ENCODE results near the gene SLC8A1.

SLC8A1 gene

GRCh38 chr2:40451918-40452605 lies at the start of gene SLC8A1:
Gene SLC8A1 (minus strand): TSS chr2:40452090.
- DNase-seq (ENCODE audit: low spot score), result no peak

- no peak for DNase-seq (ENCODE audit: low spot score)
Measured at GRCh38 chr2:40499437-40499836, 47.5 kb upstream of the SLC8A1 start.

- DNase-seq (ENCODE audit: low spot score), result no peak
Measured at GRCh38 chr2:40497251-40497859, 45.5 kb upstream of the SLC8A1 start.

- DNase-seq (ENCODE audit: low spot score), result no peak
Measured at GRCh38 chr2:40489678-40489960, 37.7 kb upstream of the SLC8A1 start.

- no peak for DNase-seq (ENCODE audit: low spot score)
Measured at GRCh38 chr2:40488927-40489677, 37.2 kb upstream of the SLC8A1 start.

DNA sequence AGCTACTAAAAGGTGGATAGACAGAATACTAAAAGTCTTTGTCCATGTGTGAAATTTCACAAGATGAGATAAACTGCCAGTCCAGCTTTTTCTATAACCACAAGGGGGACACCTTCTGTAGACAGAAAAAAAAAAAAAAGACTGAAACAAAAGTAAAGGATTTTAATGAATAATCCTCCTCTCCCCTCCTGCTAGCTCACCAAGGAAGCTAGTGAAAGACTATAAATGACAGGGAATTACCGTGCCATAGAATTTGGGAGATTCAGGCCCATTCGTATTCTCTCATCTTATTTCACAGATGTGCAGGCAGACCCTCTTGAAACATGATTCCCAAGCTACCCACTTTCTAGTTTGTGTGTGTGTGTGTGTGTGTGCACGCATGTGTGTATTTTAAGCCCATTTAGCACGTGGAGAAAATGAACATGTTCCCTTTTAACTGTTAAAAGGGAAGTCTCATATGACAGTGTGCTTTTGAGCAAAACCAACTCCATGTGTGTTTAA lies 36.3 kb upstream of the SLC8A1 start:
- peak; percentile 47 for DNase-seq (ENCODE audit: low spot score)

DNA sequence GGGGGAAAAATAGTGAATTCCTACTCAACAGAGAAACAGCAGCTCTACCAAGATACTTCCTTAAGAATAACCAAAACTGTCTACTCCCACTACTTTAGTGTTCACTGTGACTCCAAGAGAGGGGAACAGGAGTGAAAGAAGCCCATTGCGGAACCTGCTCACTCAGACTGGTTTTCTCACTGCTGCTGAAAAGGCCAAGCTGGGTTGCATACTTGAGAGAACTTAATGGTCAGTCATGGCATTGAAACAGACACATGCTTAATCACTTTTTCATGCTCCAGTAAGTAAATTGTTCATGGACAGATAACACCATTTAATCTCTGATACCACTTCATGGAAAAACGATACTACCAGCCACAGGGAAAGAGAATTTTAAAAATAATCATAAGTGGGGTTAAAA lies 35.7 kb upstream of the SLC8A1 start:
- DNase-seq (ENCODE audit: low spot score), result no peak

DNA sequence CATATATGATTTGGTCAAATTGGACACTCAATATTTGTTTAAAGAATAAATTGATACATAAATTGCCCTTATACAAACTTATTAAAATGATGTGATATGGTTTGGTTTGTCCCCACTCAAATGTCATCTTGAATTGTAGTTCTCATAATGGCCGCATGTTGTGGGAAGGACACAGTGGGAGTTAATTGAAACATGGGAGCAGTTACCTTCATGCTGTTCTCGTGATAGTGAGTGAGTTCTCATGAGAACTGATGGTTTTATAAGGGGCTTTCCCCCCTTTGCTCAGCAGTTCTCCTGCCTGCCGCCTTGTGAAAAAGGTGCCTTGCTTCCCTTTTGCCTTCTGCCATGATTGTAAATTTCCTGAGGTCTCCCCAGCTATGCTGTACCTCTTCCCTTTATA lies 34.0 kb upstream of the SLC8A1 start:
- DNase-seq (ENCODE audit: low spot score), result no peak

- no peak for DNase-seq (ENCODE audit: low spot score)
Measured at GRCh38 chr2:40485318-40485717, 33.4 kb upstream of the SLC8A1 start.

DNA sequence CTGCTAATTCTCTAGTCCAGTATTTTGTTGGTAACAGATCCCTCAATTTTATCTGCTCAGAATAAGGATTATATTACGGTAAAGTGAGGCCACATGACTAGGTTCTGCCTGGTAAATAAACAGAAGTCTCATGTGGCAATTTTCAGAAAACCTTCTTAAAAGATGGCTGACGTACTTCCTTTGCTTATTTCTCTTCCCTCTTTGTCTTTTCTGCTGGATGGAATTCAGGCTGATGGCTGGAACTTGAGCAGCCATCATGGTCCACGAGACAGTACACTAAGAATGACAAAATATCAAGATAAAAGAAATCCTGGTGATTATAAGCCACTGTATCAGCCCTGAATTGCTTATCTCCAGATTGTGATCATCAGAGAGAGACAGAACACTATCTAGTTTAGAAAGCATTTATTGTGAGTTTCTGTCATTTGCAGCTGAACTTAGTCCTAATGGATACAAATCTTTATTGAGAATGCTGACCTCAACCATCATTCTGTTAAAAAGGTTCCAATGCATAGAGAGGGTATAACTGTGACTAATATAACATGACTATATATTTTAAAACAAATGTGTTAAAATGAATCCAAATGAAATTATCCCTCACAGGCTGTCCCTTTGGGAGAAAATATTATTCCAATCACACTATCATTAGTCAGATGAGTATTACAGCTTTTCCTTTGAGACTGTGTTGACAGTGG lies 31.8 kb upstream of the SLC8A1 start:
- DNase-seq (ENCODE audit: low spot score), result no peak

- DNase-seq (ENCODE audit: low spot score), result no peak
Measured at GRCh38 chr2:40480596-40480995, 28.7 kb upstream of the SLC8A1 start.

DNA sequence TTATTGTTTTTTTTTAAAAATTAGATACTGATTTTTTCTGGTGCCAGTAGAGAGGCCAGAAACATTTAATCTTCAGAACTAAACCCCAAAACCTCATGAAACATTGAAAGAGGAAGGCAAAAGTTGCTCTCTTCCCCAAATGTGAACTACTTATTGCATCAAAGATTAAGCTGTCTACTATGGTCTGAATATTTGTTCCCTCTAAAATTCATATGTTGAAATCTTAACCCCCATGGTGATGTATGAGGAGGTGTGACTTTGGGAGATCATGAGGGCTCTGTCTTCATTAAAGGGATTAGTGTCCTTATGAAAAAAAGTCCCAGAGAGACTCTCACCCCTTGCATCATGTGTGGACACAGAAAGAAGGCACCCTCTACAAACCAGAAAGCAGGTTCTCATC lies 28.2 kb upstream of the SLC8A1 start:
- no peak for DNase-seq (ENCODE audit: low spot score)

DNA sequence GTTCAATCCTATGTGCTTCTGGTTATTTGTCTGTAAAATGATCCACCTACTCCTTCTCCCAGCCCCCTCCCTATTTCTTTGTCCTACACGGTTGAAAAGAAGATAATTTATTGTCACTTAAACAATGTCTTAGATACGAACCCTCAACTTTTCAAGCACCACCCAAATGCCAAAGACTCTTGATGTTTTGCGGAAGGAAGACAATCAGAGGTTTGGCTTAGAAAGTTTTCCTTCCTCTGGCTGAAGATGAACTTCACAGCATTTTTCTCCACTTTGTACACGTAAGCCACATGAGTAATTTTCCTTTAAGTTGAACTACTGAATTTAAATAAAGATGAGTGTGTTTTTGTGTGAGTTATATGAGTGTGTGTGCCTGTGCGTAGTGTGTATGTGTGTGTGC lies 25.5 kb upstream of the SLC8A1 start:
- no peak for DNase-seq (ENCODE audit: low spot score)

- DNase-seq (ENCODE audit: low spot score), result no peak
Measured at GRCh38 chr2:40476436-40476835, 24.5 kb upstream of the SLC8A1 start.

DNA sequence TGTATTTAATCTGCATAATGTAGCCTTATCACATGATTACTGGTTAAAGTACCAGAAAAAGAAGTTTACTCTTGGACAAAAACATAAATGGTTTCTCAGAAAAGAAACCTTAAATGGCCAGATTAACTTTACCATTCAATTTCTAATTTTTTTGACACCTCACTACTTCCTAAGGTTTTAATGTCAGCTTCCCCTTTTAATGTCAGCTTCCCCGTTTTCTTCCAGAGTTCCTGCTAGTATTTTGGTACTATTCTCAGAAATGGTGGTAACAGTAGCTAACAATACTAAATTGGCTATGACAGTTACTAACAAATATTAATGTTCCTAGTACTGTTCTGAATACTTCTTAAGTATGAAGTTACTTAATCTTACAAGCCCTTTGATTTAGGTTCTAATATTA lies 22.4 kb upstream of the SLC8A1 start:
- no peak for DNase-seq (ENCODE audit: low spot score)

- no peak for DNase-seq (ENCODE audit: low spot score)
Measured at GRCh38 chr2:40471866-40472265, 20.0 kb upstream of the SLC8A1 start.

DNA sequence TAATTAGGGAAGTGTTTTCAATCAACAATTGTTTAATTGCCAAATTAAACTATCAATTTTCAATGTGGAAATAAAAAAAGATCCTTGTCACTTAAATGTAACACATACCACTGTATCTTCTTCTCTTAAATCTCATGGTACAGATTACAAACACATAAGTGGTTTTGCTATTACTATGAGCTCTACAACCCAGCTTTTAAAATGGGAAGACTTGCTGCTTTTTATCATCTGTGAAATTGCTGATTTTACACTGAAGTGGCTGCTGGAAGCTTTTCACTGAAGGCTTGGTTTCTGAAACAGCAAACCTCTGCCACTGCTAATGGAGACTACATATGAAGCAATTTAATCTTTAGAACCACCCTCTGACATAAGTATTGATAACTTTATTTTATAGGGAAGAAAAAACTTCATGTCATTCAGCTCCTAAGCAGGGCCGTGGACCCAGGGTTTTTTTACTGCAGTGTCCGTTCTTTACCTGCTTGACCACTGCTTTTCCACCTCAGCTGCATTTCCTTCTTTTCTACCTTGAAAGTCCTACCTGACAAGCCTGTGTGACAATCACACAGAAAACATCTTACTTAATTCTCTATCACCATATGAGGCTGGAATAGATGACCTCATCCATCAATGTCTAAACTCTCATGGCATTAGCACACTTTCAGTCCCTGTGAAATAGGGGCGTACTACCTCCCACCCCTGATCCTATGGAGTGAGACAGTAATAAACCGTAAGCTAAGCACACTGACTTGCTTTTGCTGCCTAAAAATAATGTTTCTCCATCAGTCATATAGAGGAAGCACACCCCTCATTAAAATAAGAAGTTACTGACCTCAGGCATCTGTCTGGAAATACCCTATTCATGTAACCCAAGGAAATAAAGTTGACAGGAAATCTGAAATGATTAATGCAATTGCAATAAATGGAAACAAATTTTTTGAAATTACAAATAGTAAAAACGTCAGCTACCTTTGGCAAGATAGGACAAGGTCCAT lies 19.2 kb upstream of the SLC8A1 start:
- no peak for DNase-seq (ENCODE audit: low spot score)

DNA sequence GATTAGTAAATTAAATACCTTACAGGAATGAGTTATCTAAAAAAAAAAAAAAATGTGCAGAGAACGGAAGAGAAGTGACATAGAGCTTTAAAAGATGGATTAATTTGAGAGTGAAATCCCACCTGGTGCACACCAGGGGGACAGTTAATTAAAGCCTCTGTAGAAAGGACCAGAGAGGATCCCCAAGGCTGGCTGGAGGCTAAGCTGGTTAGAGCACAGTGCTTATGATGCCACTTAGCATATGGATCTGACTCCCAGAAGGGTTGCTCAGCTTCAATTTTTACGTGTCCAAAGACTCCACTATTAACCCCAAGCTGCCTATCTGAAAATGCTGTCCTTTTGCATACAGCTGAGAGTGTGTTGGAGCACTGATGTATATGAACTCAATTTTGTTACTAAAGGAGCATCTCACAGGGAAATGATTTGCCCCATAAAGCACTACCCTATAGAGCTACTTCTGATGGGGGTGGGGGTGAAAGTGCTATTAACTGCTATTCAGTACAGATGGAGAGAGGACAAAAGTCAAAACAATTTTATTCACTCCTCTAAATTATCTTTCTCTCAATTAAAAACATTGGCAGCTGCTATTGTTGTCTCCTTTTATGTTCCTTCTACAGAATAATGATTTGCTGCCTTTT lies 15.2 kb upstream of the SLC8A1 start:
- DNase-seq (ENCODE audit: low spot score), result no peak

GRCh38 chr2:40466332-40466906 lies 14.5 kb upstream of the SLC8A1 start:
- DNase-seq (ENCODE audit: low spot score), result no peak

DNA sequence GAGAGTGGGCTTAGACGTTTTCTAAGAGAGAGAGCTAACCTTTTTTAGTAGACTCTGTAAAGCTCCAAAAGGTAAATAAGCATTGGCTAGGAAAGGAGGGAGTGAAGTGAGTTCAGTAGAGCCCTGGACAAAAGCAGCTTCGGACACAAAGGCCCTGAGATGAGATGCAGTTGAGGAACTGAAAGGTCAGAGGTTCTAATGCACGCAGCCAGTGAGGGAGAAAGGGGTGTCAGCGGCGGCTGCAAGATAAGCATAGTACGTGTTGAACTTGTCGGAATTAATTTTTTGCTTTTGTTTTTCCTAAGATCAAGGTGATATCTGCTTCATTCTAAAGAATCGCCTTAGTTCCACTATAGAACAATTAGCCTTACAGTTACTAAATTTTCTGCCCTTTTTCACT lies 11.2 kb upstream of the SLC8A1 start:
- DNase-seq (ENCODE audit: low spot score), result no peak

All from RKO (cell line).